NCI-H1436 (cell line): Measurements from ENCODE around the gene ZNF467.

Experiments used
- DNase-seq: peaks from one replicate; lab custom pipeline; 2025; lab: John Stamatoyannopoulos, UW

The ZNF467 gene

GRCh38 chr7:149748076-149748874 is 25.1 kb downstream of the ZNF467 start:
- no peak for DNase-seq

- no peak for DNase-seq
Observed at GRCh38 chr7:149743476-149744255, 29.7 kb downstream of the ZNF467 start.

- peak; percentile 58 for DNase-seq
Observed at GRCh38 chr7:149742075-149742701, 31.2 kb downstream of the ZNF467 start.

GRCh38 chr7:149741629-149742028 is 31.8 kb downstream of the ZNF467 start:
- DNase-seq, result no peak

GRCh38 chr7:149736478-149737360 is 36.7 kb downstream of the ZNF467 start:
- DNase-seq, result no peak

GRCh38 chr7:149735779-149736477 is 37.5 kb downstream of the ZNF467 start:
- DNase-seq, result no peak

GRCh38 chr7:149735181-149735602 is 38.2 kb downstream of the ZNF467 start:
- DNase-seq, result no peak

- no peak for DNase-seq
Observed at GRCh38 chr7:149734791-149735075, 38.7 kb downstream of the ZNF467 start.

- peak; percentile 29 for DNase-seq
Observed at GRCh38 chr7:149733924-149734790, 39.2 kb downstream of the ZNF467 start.

GRCh38 chr7:149733131-149733923 is 40.1 kb downstream of the ZNF467 start:
- no peak for DNase-seq

GRCh38 chr7:149732611-149733010 is 40.8 kb downstream of the ZNF467 start:
- DNase-seq, result no peak

- no peak for DNase-seq
Observed at GRCh38 chr7:149732111-149732561, 41.3 kb downstream of the ZNF467 start.

GRCh38 chr7:149731207-149731955 is 42.0 kb downstream of the ZNF467 start:
- no peak for DNase-seq

GRCh38 chr7:149729983-149730801 is 43.2 kb downstream of the ZNF467 start:
- no peak for DNase-seq

- DNase-seq, result no peak
Observed at GRCh38 chr7:149729586-149729982, 43.8 kb downstream of the ZNF467 start.

GRCh38 chr7:149728491-149729375 is 44.7 kb downstream of the ZNF467 start:
- no peak for DNase-seq
